ENCODE measurements around the gene RCN1. TPM values are rescaled to one million over a fixed set of nuclear protein-coding genes. Genes with fewer than 3 reads are reported as not detected.

RCN1 gene
- total RNA-seq, 1 donor from 2014 or later: 200 TPM

- TF ChIP-seq CTCF (IDR thresholded peaks at IDR 0.05; ENCODE audit: partially characterized antibody, unreplicated experiment): no peak
- H3K9me3 Mint-ChIP-seq (ENCODE audit: unreplicated experiment): peaks cover 1% of the 10 kb centered on the region
Measured at GRCh38 chr11:32154275-32154674, 63.4 kb downstream of the RCN1 start.

More at GRCh38 chr11:32154275-32154674, 63.4 kb downstream of the RCN1 start:
- Mint-ChIP-seq H3K27me3 (ENCODE audit: unreplicated experiment) (no peaks in the 10 kb centered on the region), H3K4me1 (ENCODE audit: low read depth, unreplicated experiment) (no peaks in the 10 kb centered on the region), H3K27ac (ENCODE audit: unreplicated experiment) (no peak overlapping the region), H3K36me3 (ENCODE audit: unreplicated experiment) (no peaks in the 10 kb centered on the region), H3K4me3 (ENCODE audit: unreplicated experiment) (no peak overlapping the region)
- DNase-seq: no peak
